Vein endothelial cell (primary cell): Measurements from ENCODE around the gene RNPS1. TPM values are rescaled to one million over a fixed set of nuclear protein-coding genes. Genes with fewer than 3 reads are reported as not detected.

Source experiments
- small RNA-seq: library from RNA; depleted of rRNA; stranded (forward); fragments of <200 nt; gene quantifications from one replicate; pipeline ENCODE3, GENCODE V24; 2012
- total RNA-seq: library from RNA; depleted of rRNA; stranded (reverse); fragments of >200 nt; gene quantifications from 2 replicates; pipeline ENCODE4 v1.2.3, GENCODE V29; 2012

The RNPS1 gene, protein sequence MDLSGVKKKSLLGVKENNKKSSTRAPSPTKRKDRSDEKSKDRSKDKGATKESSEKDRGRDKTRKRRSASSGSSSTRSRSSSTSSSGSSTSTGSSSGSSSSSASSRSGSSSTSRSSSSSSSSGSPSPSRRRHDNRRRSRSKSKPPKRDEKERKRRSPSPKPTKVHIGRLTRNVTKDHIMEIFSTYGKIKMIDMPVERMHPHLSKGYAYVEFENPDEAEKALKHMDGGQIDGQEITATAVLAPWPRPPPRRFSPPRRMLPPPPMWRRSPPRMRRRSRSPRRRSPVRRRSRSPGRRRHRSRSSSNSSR
- total RNA-seq: 144 and 178 TPM in 2 replicates

GRCh38 chr16:2267913-2268666 lies at the start of gene RNPS1:
Gene RNPS1, minus strand, starts transcription at chr16:2268126. Its CDS starts 3,483 bp downstream, at chr16:2264643.

DNA sequence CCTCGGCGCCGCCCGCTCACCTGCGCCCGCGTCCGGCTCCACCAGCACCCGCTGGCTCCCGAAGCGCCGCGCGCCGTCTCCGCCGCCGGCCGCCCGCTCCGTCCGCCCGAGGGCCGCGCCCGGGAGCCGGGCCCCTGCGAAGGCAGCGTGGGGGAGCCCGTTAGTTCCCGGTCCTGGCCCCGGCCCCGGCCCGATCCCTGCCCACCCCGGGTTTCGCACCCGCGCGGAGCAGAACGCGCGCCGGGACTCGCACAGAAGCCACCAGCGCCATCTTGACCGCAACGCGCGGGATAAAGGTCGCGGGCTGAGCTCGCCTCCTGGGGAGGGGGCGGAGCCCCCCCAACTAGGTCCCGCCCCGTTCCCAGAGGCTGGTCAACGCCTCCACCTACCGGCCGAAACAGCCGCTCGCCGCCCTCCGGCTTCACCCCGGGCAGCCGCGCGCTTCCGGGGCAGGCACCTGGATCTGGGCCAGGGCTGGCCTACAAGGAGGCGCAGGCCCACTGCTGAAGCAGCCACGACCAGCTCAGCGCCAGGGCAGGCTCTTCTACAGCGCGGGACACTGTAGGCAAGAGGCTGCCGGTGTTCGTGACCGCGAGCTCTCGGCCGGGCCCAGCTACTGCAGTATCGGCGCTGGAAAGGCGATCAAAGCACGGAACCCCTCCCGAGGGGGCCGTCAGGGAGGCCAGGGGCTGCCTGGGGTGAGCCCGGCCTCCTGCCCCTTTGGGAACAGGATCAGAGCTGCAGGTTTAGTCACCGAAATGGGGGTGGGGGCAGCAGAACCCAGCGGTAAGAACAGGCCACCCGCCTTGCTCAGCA lies 16.4 kb downstream of the RNPS1 start, which contains the start of gene ECI1:
Gene ECI1, minus strand, starts transcription at position 292 of the 816 bp plus-strand sequence. Its CDS starts 21 bp downstream, at position 271.

DNA sequence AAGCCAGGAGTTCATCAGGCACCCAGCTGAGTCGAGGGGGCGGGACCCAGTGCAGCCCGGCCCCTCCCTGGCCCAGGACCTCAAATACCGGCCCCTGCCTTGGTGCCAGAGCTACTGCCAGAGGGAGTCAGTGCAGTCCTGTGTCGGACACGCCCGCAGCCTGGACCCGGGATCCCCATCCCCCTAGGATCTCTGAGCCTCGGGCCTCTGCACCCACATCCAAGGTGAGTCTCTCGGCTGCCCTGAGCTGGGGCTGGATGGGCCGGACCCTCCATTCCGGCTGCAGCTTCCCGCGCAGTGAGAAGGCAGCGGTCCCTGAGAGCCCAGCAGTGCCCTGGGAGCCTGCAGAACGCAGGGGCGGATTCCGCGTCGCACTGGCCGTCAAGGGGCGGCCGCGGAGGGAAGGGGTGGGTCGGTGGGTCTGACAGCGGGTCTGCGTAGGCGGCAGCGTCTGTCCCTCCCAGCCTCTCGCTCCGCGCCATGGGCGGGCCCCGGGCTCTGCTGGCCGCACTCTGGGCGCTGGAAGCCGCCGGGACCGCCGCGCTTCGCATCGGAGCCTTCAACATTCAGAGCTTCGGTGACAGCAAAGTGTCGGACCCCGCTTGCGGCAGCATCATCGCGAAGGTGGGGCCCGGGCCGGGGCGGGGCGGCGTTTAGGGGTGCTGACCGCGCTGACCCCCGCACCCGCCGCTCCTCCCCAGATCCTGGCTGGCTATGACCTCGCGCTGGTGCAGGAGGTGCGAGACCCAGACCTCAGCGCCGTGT lies 31.4 kb downstream of the RNPS1 start, which contains the start of gene DNASE1L2:
Gene DNASE1L2, plus strand, starts transcription at position 108 of the 765 bp plus-strand sequence. Its CDS starts 373 bp downstream, at position 481.

GRCh38 chr16:2223221-2223941 lies 44.5 kb downstream of the RNPS1 start, which contains the start of gene E4F1:
Gene E4F1, plus strand, starts transcription at chr16:2223591. Its CDS starts 23 bp downstream, at chr16:2223614.

GRCh38 chr16:2214719-2214968 lies 53.3 kb downstream of the RNPS1 start, which contains the start of gene PGP:
Gene PGP, minus strand, starts transcription at chr16:2214840. Its CDS starts 63 bp downstream, at chr16:2214777.

GRCh38 chr16:2210386-2211365 lies 57.2 kb downstream of the RNPS1 start, which contains the start of gene BRICD5:
Gene BRICD5, minus strand, starts transcription at chr16:2210863. Its CDS starts 30 bp downstream, at chr16:2210833.

DNA sequence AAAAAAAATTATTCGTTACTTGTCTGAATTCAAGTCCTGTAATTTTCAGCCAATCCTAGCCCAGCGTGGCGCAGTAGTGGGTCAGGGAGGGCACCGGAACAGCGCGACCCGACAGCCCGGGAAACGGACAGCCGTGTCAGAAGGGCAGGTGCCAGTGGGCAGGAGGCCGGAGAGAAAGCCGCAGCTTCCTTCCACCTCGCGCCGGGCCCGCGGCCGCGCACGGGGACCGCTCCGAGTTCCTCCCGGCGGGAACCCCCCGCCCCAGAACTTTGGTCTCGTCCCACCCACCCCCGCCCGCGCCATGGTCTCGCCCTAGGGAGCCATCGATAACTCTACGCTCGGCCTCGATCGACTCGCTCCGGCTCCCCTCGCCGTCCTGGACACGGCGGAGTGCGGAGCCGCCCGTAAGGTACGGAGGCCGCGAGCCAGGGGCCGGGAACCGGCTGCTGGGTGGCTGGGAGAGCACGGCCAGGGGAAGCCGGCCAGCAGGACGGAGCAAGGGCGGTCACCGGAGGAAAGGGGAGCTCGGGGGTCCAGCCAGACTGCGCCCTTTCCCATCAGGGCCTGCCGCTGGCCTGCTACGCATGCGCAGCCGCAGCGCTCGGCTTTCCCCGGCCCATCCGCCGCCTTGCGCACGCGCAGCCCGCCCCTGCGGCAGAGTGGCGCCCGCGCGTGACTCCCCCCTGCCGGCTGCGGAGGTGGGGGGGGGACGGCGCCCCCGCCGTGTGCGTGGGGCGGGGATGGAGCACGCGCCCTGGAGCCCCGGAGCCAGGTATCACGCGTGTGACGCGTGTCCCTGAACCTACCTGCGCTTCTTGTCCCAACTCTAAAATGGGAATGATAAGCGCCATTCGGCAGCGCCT lies 62.6 kb downstream of the RNPS1 start, which contains the start of gene MLST8:
Gene MLST8, plus strand, starts transcription at position 351 of the 863 bp plus-strand sequence. CDS start 632 bp downstream, outside the sequence.

Small RNA genes within 50 kb of the gene (small RNA-seq; reads per million reads assigned to genes)
- gene MIR3677 (0.34 reads per million, percentile 14 among the genes with 10 or more reads in this experiment), gene MIR4717 (not detected)

Other genes with a start within 250 kb of the RNPS1 start
- gene NPW, start 248.3 kb downstream of the RNPS1 start, total RNA-seq: 0.98 and 1.1 TPM in 2 replicates
- gene NHERF2, start 241.2 kb downstream of the RNPS1 start, total RNA-seq: 40.5 and 82.0 TPM in 2 replicates
- gene NTHL1, start 220.3 kb downstream of the RNPS1 start, total RNA-seq: 17.9 and 28.1 TPM in 2 replicates
- gene TSC2, start 220.1 kb downstream of the RNPS1 start, total RNA-seq: 67.1 and 86.9 TPM in 2 replicates
- 64.7 and 80.0 TPM in 2 replicates for gene PKD1, start 132.2 kb downstream of the RNPS1 start, total RNA-seq
- 0.65 and 0.86 TPM in 2 replicates for gene RAB26, start 119.5 kb downstream of the RNPS1 start, total RNA-seq
- 117 and 169 TPM in 2 replicates for gene TRAF7, start 112.3 kb downstream of the RNPS1 start, total RNA-seq
- gene CASKIN1, start 71.5 kb downstream of the RNPS1 start, total RNA-seq: under 0.01 TPM in 2 replicates
- gene MLST8, start 62.7 kb downstream of the RNPS1 start, total RNA-seq: 36.4 and 40.5 TPM in 2 replicates
- gene BRICD5, start 57.3 kb downstream of the RNPS1 start, total RNA-seq: 0.98 and 2.1 TPM in 2 replicates
- 20.3 and 21.9 TPM in 2 replicates for gene PGP, start 53.3 kb downstream of the RNPS1 start, total RNA-seq
- 31.4 and 35.3 TPM in 2 replicates for gene E4F1, start 44.5 kb downstream of the RNPS1 start, total RNA-seq
- gene DNASE1L2, start 31.7 kb downstream of the RNPS1 start, total RNA-seq: 0.65 and 0.67 TPM in 2 replicates
- gene ECI1, start 16.5 kb downstream of the RNPS1 start, total RNA-seq: 20.8 and 28.4 TPM in 2 replicates
- gene ABCA3, start 72.6 kb upstream of the RNPS1 start, total RNA-seq: 33.9 and 35.9 TPM in 2 replicates
- 25.2 and 44.2 TPM in 2 replicates for gene CCNF, start 161.3 kb upstream of the RNPS1 start, total RNA-seq
- gene TEDC2, start 192.0 kb upstream of the RNPS1 start, total RNA-seq: 9.2 and 10.1 TPM in 2 replicates
- under 0.01 TPM in 1 of 2 replicates, not detected in the other for gene NTN3, start 203.2 kb upstream of the RNPS1 start, total RNA-seq
- 19.9 and 20.3 TPM in 2 replicates for gene TBC1D24, start 207.0 kb upstream of the RNPS1 start, total RNA-seq
- gene ATP6V0C, start 245.8 kb upstream of the RNPS1 start, total RNA-seq: 45.9 and 48.7 TPM in 2 replicates